IMR-90 (cell line): ENCODE measurements around the gene TMEM72. TPM values are rescaled to one million over a fixed set of nuclear protein-coding genes. Genes with fewer than 3 reads are reported as not detected.

Experiments used
- ATAC-seq: fragments of 200-7000 bp; cut with Tn5 transposase; 2 replicates; pipeline ENCODE4 v1.9.1; 2020; ENCODE audit warnings: low read depth, mild to moderate bottlenecking, moderate library complexity
- BruUV-seq: library from RNA; stranded (reverse); fragments of 400-500 nt; replicated peaks from 2 replicates; lab custom pipeline; 2021; lab: Mats Ljungman, UMichigan
- CTCF ChIA-PET: fragments of 300-600 bp; formaldehyde crosslinking; extraction: SDS; loops from one replicate; lab custom pipeline; 2021; ENCODE audit warnings: antibody characterized with exemption; lab: Yijun Ruan, JAX
- POLR2A ChIA-PET: fragments of 300-600 bp; sonication (Branson Sonifier 250); formaldehyde crosslinking; loops from one replicate; lab custom pipeline; 2022; ENCODE audit warnings: antibody characterized with exemption; ENCODE audit not compliant: unreplicated experiment; lab: Charles Lee
- DNase-seq: peaks from one replicate; pipeline ENCODE4 v3.0.0; 2013
- H2AFZ ChIP-seq: replicated peaks from 2 replicates; pipeline ENCODE3; 2013; ENCODE audit warnings: low read length, mild to moderate bottlenecking; ENCODE audit not compliant: poor library complexity
- H2AK5ac ChIP-seq: 2 replicates; pipeline ENCODE4 v1.6.1; 2013; ENCODE audit warnings: low read depth, low read length, inconsistent platforms
- H2AK9ac ChIP-seq: replicated peaks from 2 replicates; pipeline ENCODE3; 2013; ENCODE audit warnings: mild to moderate bottlenecking, low read depth, low read length, moderate library complexity; ENCODE audit not compliant: poor library complexity
- H2BK120ac ChIP-seq: 2 replicates; pipeline ENCODE4 v1.6.1; 2013; ENCODE audit warnings: low read depth, low read length, inconsistent platforms
- H2BK15ac ChIP-seq: 3 replicates; pipeline ENCODE4 v1.6.1; 2013; ENCODE audit warnings: low read depth, low read length, inconsistent platforms
- H2BK20ac ChIP-seq: 2 replicates; pipeline ENCODE4 v1.6.1; 2013; ENCODE audit warnings: low read depth, mild to moderate bottlenecking, inconsistent platforms, low read length, moderate library complexity
- H2BK5ac ChIP-seq: 2 replicates; pipeline ENCODE4 v1.6.1; 2013; ENCODE audit warnings: mild to moderate bottlenecking, low read depth, low read length, inconsistent platforms; ENCODE audit not compliant: poor library complexity, severe bottlenecking
- H3K14ac ChIP-seq: replicated peaks from 2 replicates; pipeline ENCODE4 v1.6.1; 2013; ENCODE audit warnings: low read depth, low read length, inconsistent platforms
- H3K18ac ChIP-seq: 2 replicates; pipeline ENCODE4 v1.6.1; 2013; ENCODE audit warnings: low read depth, low read length, control low read depth
- H3K23ac ChIP-seq: 2 replicates; pipeline ENCODE4 v1.6.1; 2013; ENCODE audit warnings: low read depth, low read length, inconsistent platforms
- H3K27ac ChIP-seq: 2 replicates; pipeline ENCODE4 v1.5.1; 2013; ENCODE audit warnings: mild to moderate bottlenecking, control low read depth, low read length; ENCODE audit not compliant: insufficient read depth
- H3K27me3 ChIP-seq: 2 replicates; pipeline ENCODE4 v1.6.1; 2013; ENCODE audit warnings: low read length; ENCODE audit not compliant: control insufficient read depth, insufficient read depth
- H3K36me3 ChIP-seq: 2 replicates; pipeline ENCODE4 v1.6.1; 2013; ENCODE audit warnings: low read length, mixed read lengths; ENCODE audit not compliant: control insufficient read depth, insufficient read depth
- H3K4ac ChIP-seq: 2 replicates; pipeline ENCODE4 v1.6.1; 2013; ENCODE audit warnings: low read depth, low read length, inconsistent platforms
- H3K4me1 ChIP-seq: 2 replicates; pipeline ENCODE4 v1.6.1; 2013; ENCODE audit warnings: low read length, mixed read lengths; ENCODE audit not compliant: control insufficient read depth, insufficient read depth
- H3K4me2 ChIP-seq: 2 replicates; pipeline ENCODE4 v1.6.1; 2013; ENCODE audit warnings: low read depth, mild to moderate bottlenecking, control low read depth, low read length, moderate library complexity
- H3K4me3 ChIP-seq: 2 replicates; pipeline ENCODE4 v1.5.1; 2013; ENCODE audit warnings: low read depth, mild to moderate bottlenecking, control low read depth, low read length, moderate library complexity; ENCODE audit not compliant: insufficient read depth
- H3K56ac ChIP-seq: 2 replicates; pipeline ENCODE4 v1.6.1; 2013; ENCODE audit warnings: low read length, inconsistent platforms; ENCODE audit not compliant: insufficient read depth; ENCODE audit errors: extremely low read depth
- H3K79me1 ChIP-seq, 2 experiments: 2 replicates each; pipeline ENCODE4 v1.6.1; 2013; ENCODE audit warnings: low read length in 2 of 2, inconsistent platforms in 1 of 2, low read depth in 1 of 2
- H3K9ac ChIP-seq: 2 replicates; pipeline ENCODE4 v1.6.1; 2013; ENCODE audit warnings: low read depth, low read length, control low read depth
- H3K9me1 ChIP-seq: 2 replicates; pipeline ENCODE4 v1.6.1; 2013; ENCODE audit warnings: low read length, inconsistent platforms; ENCODE audit not compliant: insufficient read depth
- H3K9me3 ChIP-seq: 2 replicates; pipeline ENCODE4 v1.6.1; 2013; ENCODE audit warnings: low read length; ENCODE audit not compliant: control insufficient read depth, insufficient read depth
- H4K20me1 ChIP-seq: 2 replicates; pipeline ENCODE4 v1.6.1; 2013; ENCODE audit warnings: low read length, inconsistent platforms; ENCODE audit not compliant: insufficient read depth
- H4K5ac ChIP-seq: 2 replicates; pipeline ENCODE4 v1.6.1; 2013; ENCODE audit warnings: mild to moderate bottlenecking, low read depth, low read length, control low read depth
- H4K8ac ChIP-seq, 2 experiments: 2 replicates each; pipeline ENCODE4 v1.6.1; 2013; ENCODE audit warnings: low read depth in 2 of 2, low read length in 2 of 2, control low read depth in 1 of 2, inconsistent platforms in 1 of 2
- H4K91ac ChIP-seq: 2 replicates; pipeline ENCODE4 v1.6.1; 2013; ENCODE audit warnings: low read depth, low read length, inconsistent platforms; ENCODE audit not compliant: insufficient read depth
- BHLHE40 ChIP-seq: fragments of 150-350 bp; IDR thresholded peaks from 2 replicates; pipeline ENCODE4 v1.6.1; 2016; ENCODE audit warnings: mild to moderate bottlenecking, low read depth, low read length
- CEBPB ChIP-seq: IDR thresholded peaks from 2 replicates; pipeline ENCODE4 v1.6.1; 2012; ENCODE audit warnings: low read depth, low read length, improper control_type of control experiment
- CHD1 ChIP-seq: IDR thresholded peaks from 2 replicates; pipeline ENCODE4 v1.6.1; 2012; ENCODE audit warnings: low read depth, low read length, improper control_type of control experiment
- FOS ChIP-seq: fragments of 150-350 bp; IDR thresholded peaks from 2 replicates; pipeline ENCODE4 v1.6.1; 2016; ENCODE audit warnings: low read depth, low read length
- MAFK ChIP-seq: IDR thresholded peaks from 2 replicates; pipeline ENCODE4 v1.6.1; 2012; ENCODE audit warnings: low read depth, low read length, improper control_type of control experiment
- MAZ ChIP-seq: IDR thresholded peaks from 2 replicates; pipeline ENCODE4 v1.6.1; 2012; ENCODE audit warnings: low read depth, mild to moderate bottlenecking, low read length, improper control_type of control experiment, moderate library complexity, borderline replicate concordance
- NFE2L2 ChIP-seq: fragments of 150-350 bp; IDR thresholded peaks from 2 replicates; pipeline ENCODE4 v1.6.1; 2016; ENCODE audit warnings: low read depth, mild to moderate bottlenecking, low read length
- POLR2A ChIP-seq: IDR thresholded peaks from 2 replicates; pipeline ENCODE4 v1.6.1; 2012; ENCODE audit warnings: mild to moderate bottlenecking, low read depth, low read length
- RAD21 ChIP-seq: IDR thresholded peaks from 2 replicates; pipeline ENCODE4 v1.6.1; 2012; ENCODE audit warnings: low read length, improper control_type of control experiment
- RFX5 ChIP-seq: IDR thresholded peaks from 2 replicates; pipeline ENCODE4 v1.8.0; 2012; ENCODE audit warnings: low read depth, mild to moderate bottlenecking, low read length, moderate library complexity
- WGBS, 2 experiments: methylation state at CpG; one replicate each; pipeline versions ENCODE4 v1.1.5 to v1.1.7; 2013; ENCODE audit warnings: missing lambda C conversion rate in 2 of 2; ENCODE audit not compliant: insufficient read length in 1 of 2; ENCODE audit errors: extremely low coverage in 2 of 2; 5-methylcytosine and 5-hydroxymethylcytosine counted together
- dilution Hi-C: fragments of 300-500 bp; cut with HindIII; formaldehyde crosslinking; loops from one replicate; pipeline ENCODE4 v1.14.3; 2018; ENCODE audit warnings: low sequenced_read_pairs; ENCODE audit not compliant: unreplicated experiment
- in situ Hi-C: fragments of 300-500 bp; cut with MboI; formaldehyde crosslinking; loops from 3 replicates; pipeline ENCODE4 v1.14.3; 2019; ENCODE audit warnings: low sequenced_read_pairs, inconsistent platforms, mixed read lengths
- intact Hi-C: fragments of 100-400 bp; cut with micrococcal nuclease; formaldehyde crosslinking; loops from 2 replicates; pipeline ENCODE4 v1.10.0; 2022
- polyA plus RNA-seq, 3 experiments: library from polyadenylated mRNA; depleted of rRNA; stranded (reverse); fragments of >200 nt; gene quantifications; 2 replicates each; pipeline ENCODE4 v1.2.3, GENCODE V29; 2012; ENCODE audit warnings: low replicate concordance in 1 of 3
- total RNA-seq: library from RNA; depleted of rRNA; stranded (reverse); fragments of >200 nt; gene quantifications from 2 replicates; pipeline ENCODE4 v1.2.3, GENCODE V29; 2012
- TF ChIP-seq, protein P1 (sequence below): fragments of 150-350 bp; IDR thresholded peaks from 2 replicates; pipeline ENCODE4 v1.6.1; 2017; ENCODE audit warnings: mild to moderate bottlenecking, antibody characterized with exemption, low read length, low read depth
- TF ChIP-seq, protein P2 (sequence below): fragments of 150-350 bp; IDR thresholded peaks from 2 replicates; pipeline ENCODE4 v1.6.1; 2016; ENCODE audit warnings: low read depth, mild to moderate bottlenecking, low read length, moderate library complexity, borderline replicate concordance

The TMEM72 gene
- total and polyA plus RNA-seq, 2 of the 4 experiments (the other 2 are of a cell fraction), result not detected

GRCh38 chr10:44981172-44982113 lies 70.3 kb downstream of the TMEM72 start:
- intact Hi-C loops, result loop anchor here (2.0 kb wide), 1 partner anchor 19 kb away; the partner anchor contains the start of gene ZNF22
- Histone ChIP-seq H2AFZ (peak overlapping the region; percentile 72), H3K4me2 (peak overlapping the region; percentile 59), H4K91ac (peak overlapping the region; percentile 97), H3K27me3 (no peaks in the 10 kb centered on the region), H4K5ac (peak overlapping the region; percentile 96), H2AK9ac (peak overlapping the region; percentile 88), H4K8ac (peak overlapping the region; percentile 90), H2BK15ac (peak overlapping the region; percentile 93; the same call in 2 of the 3 replicates), H4K20me1 (no peaks in the 10 kb centered on the region), H2AK5ac (peak overlapping the region; percentile 94), H3K9me1 (peaks cover 53% of the 10 kb centered on the region), H2BK5ac (peak overlapping the region; percentile 97), H3K27ac (peak overlapping the region; percentile 98), H3K4me3 (no peak overlapping the region), H3K18ac (peak overlapping the region; percentile 94), H2BK120ac (peak overlapping the region; percentile 92), H3K14ac (peak overlapping the region; percentile 92), H3K4ac (peak overlapping the region; percentile 87), H3K4me1 (peaks cover 73% of the 10 kb centered on the region), H3K36me3 (peaks cover 15% of the 10 kb centered on the region; the same call in 1 of the 2 replicates), H2BK20ac (peak overlapping the region; percentile 98), H3K9me3 (no peaks in the 10 kb centered on the region), H3K9ac (peak overlapping the region; percentile 75), H3K23ac (peak overlapping the region; percentile 71), H3K79me1 (peaks cover 3 to 51% of the 10 kb centered on the region in 2 experiments; a peak in 3 of 4 replicates), H3K56ac (peak overlapping the region; percentile 90)
- dilution Hi-C loops, result no loop called here
- BruUV-seq, result no TSS peak
- ChIA-PET POLR2A (interaction anchor here (1.0 kb wide), 1 partner anchor 20 kb away, joined by 3 read pairs; no protein-coding TSS in a partner anchor), CTCF (interaction anchor here (0.6 to 1.0 kb wide), 5 partner anchors 15 to 1289 kb away, joined by 3 to 4 read pairs (median 3); partner anchors contain the start of gene RASSF4)
- DNase-seq (peak; percentile 92), ATAC-seq (peak; percentile 90)
- in situ Hi-C loops, result loop anchor here (25.0 kb wide), 4 partner anchors 1031 to 1844 kb away; partner anchors contain the start of genes CSGALNACT2 and HNRNPF
- 50% methylated on average over 4 of the region's 11 CpGs; no CpG with 5 or more reads in 1 of the 2 experiments for WGBS, 2 experiments
- TF ChIP-seq MAFK (no peak; the same call in 1 of the 2 replicates), RFX5 (no peak), CEBPB (peak; percentile 66), NFE2L2 (peak; percentile 52; the same call in 1 of the 2 replicates), BHLHE40 (no peak), MAZ (peak; percentile 54; the same call in 1 of the 2 replicates), FOS (peak; percentile 53; the same call in 1 of the 2 replicates), RAD21 (no peak), CHD1 (no peak), POLR2A (peak; percentile 34; the same call in 1 of the 2 replicates)
- TF ChIP-seq, protein P1, sequence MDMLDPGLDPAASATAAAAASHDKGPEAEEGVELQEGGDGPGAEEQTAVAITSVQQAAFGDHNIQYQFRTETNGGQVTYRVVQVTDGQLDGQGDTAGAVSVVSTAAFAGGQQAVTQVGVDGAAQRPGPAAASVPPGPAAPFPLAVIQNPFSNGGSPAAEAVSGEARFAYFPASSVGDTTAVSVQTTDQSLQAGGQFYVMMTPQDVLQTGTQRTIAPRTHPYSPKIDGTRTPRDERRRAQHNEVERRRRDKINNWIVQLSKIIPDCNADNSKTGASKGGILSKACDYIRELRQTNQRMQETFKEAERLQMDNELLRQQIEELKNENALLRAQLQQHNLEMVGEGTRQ, result no peak
- TF ChIP-seq, protein P2, sequence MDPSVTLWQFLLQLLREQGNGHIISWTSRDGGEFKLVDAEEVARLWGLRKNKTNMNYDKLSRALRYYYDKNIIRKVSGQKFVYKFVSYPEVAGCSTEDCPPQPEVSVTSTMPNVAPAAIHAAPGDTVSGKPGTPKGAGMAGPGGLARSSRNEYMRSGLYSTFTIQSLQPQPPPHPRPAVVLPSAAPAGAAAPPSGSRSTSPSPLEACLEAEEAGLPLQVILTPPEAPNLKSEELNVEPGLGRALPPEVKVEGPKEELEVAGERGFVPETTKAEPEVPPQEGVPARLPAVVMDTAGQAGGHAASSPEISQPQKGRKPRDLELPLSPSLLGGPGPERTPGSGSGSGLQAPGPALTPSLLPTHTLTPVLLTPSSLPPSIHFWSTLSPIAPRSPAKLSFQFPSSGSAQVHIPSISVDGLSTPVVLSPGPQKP, result no peak
